Uterus (tissue), 4 donors: Measurements from ENCODE around the gene PHF12. TPM values are rescaled to one million over a fixed set of nuclear protein-coding genes. Genes with fewer than 3 reads are reported as not detected.

Experiments used
- DNase-seq, 2 donors: peaks; one replicate each; pipeline ENCODE4 v3.0.0-alpha.2; 2019 to 2020
- H3K27ac ChIP-seq, 2 donors: fragments of 200-600 bp; sonication (generic); 1 replicate in 1 of 2; 2 replicates in 1 of 2; pipeline ENCODE4 v1.5.1; 2016 to 2018
- H3K27me3 ChIP-seq, 2 donors: fragments of 200-600 bp; sonication (generic); one replicate each; pipeline ENCODE4 v1.5.1; 2018 to 2019; ENCODE audit warnings: control low read depth in 1 of 2
- H3K36me3 ChIP-seq, 2 donors: fragments of 200-600 bp; sonication (generic); one replicate each; pipeline ENCODE4 v1.5.1; 2019; ENCODE audit warnings: control low read depth in 1 of 2
- H3K4me1 ChIP-seq, 2 donors: fragments of 200-600 bp; sonication (generic); one replicate each; pipeline ENCODE4 v1.5.1; 2018 to 2019; ENCODE audit warnings: control low read depth in 1 of 2
- H3K4me3 ChIP-seq, 2 donors: fragments of 200-600 bp; sonication (generic); 1 replicate in 1 of 2; 2 replicates in 1 of 2; pipeline ENCODE4 v1.5.1; 2018 to 2019; ENCODE audit warnings: mild to moderate bottlenecking in 1 of 2
- H3K9me3 ChIP-seq, 2 donors: fragments of 200-600 bp; sonication (generic); one replicate each; pipeline ENCODE4 v1.5.1; 2019; ENCODE audit warnings: control low read depth in 1 of 2
- POLR2A ChIP-seq, 2 donors: fragments of 450-650 bp; IDR thresholded peaks; one replicate each; pipeline ENCODE4 v1.6.1; 2016; ENCODE audit warnings: antibody characterized with exemption in 2 of 2, mild to moderate bottlenecking in 1 of 2, moderate library complexity in 1 of 2
- intact Hi-C: fragments of 100-400 bp; cut with DNase I; formaldehyde crosslinking; loops from one replicate; pipeline ENCODE4 v1.15.1; 2023; ENCODE audit warnings: low total_unique reads
- total RNA-seq, 4 donors: library from RNA; depleted of rRNA in 3 of 4; stranded (reverse); fragments of >200 nt in 3 of 4; gene quantifications; one replicate each; pipeline versions ENCODE4 v1.1.0 to v1.2.4, GENCODE V29; 2014 to 2023
- TF ChIP-seq, protein P1 (sequence below), 4 experiments: fragments of 200-600 bp in 2 of 4; fragments of 450-650 bp in 2 of 4; sonication (generic) in 2 of 4; IDR thresholded peaks; one replicate each; pipeline ENCODE4 v1.5.1; 2016 to 2019; ENCODE audit warnings: antibody characterized with exemption in 4 of 4, mild to moderate bottlenecking in 2 of 4, moderate library complexity in 1 of 4
- donor health status: DM: yes; HTN: yes; CAD: no.

Gene PHF12
- total RNA-seq, 4 donors from 2014 or later = 22.1 to 78.4 (median 55.2) TPM

DNA sequence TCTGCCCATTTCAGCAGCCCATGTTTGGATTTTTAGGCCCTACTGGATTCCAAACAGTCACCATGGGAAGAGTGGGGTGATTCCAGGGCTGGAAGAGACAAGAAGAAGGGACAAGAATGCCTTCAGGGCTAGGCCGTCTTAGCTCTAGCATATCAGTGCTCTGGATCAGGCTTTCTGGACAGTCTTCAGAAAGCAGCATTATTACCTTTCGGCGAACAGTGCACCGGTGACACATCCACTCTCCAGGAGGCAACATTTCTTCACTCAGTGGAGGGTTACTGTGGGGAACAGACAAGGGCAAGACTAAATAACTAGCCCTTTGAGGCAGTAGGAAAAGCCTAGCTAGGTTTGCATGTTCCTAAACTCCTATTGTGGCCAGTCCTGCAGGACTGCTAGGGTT is 24.5 kb downstream of the PHF12 start:
- Histone ChIP-seq H3K27me3 (no peaks in the 10 kb centered on the region), H3K27ac (peak overlapping the region in 1 of 2 donors; percentile 35), H3K4me3 (no peak overlapping the region), H3K9me3 (no peaks in the 10 kb centered on the region), H3K36me3 (no peaks in the 10 kb centered on the region), H3K4me1 (no peaks in the 10 kb centered on the region)
- no peak for DNase-seq
- TF ChIP-seq POLR2A (IDR thresholded peaks at IDR 0.05) = no peak
- TF ChIP-seq, protein P1, sequence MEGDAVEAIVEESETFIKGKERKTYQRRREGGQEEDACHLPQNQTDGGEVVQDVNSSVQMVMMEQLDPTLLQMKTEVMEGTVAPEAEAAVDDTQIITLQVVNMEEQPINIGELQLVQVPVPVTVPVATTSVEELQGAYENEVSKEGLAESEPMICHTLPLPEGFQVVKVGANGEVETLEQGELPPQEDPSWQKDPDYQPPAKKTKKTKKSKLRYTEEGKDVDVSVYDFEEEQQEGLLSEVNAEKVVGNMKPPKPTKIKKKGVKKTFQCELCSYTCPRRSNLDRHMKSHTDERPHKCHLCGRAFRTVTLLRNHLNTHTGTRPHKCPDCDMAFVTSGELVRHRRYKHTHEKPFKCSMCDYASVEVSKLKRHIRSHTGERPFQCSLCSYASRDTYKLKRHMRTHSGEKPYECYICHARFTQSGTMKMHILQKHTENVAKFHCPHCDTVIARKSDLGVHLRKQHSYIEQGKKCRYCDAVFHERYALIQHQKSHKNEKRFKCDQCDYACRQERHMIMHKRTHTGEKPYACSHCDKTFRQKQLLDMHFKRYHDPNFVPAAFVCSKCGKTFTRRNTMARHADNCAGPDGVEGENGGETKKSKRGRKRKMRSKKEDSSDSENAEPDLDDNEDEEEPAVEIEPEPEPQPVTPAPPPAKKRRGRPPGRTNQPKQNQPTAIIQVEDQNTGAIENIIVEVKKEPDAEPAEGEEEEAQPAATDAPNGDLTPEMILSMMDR (IDR thresholded peaks at IDR 0.05) = no peak
- intact Hi-C loops = no loop called here

DNA sequence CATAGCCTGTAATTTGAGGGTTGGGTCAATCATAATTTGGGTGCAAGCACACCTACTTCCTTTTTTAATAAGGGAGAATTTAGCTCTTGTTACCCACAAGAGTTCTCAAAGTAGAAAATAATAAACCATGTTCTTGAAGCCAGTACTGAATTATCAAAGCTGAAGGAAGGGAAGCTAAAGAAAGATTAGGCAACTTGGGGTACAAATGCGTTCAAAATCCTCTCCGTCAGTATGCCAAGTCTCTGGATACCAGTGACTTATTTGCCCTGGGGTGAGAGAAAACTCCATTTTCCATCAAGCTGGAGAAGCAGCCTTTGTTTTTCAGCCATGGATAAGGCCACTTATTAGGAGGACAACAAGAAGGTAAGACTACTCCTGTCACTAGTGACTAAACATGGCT is 25.0 kb downstream of the PHF12 start:
- no peak for DNase-seq
- intact Hi-C loops = no loop called here
- peak overlapping the region in 1 of 2 donors; percentile 35 for H3K27ac ChIP-seq

GRCh38 chr17:28925912-28926365 is 25.4 kb downstream of the PHF12 start:
- Histone ChIP-seq H3K27ac (peak overlapping the region; percentile 16 to 39), H3K4me1 (no peaks in the 10 kb centered on the region), H3K4me3 (no peak overlapping the region), H3K27me3 (no peaks in the 10 kb centered on the region), H3K36me3 (no peaks in the 10 kb centered on the region), H3K9me3 (no peaks in the 10 kb centered on the region)
- TF ChIP-seq, protein P1 (IDR thresholded peaks at IDR 0.05) = no peak
- no peak for TF ChIP-seq POLR2A (IDR thresholded peaks at IDR 0.05)
- intact Hi-C loops = no loop called here
- DNase-seq = no peak

More for the DNA sequence above, 25.0 kb downstream of the PHF12 start:
- H3K4me3 ChIP-seq = no peak overlapping the region
- no peaks in the 10 kb centered on the region for H3K36me3 ChIP-seq
- no peaks in the 10 kb centered on the region for H3K27me3 ChIP-seq
- no peak for TF ChIP-seq POLR2A (IDR thresholded peaks at IDR 0.05)
- TF ChIP-seq, protein P1 (IDR thresholded peaks at IDR 0.05) = no peak
- H3K9me3 ChIP-seq = no peaks in the 10 kb centered on the region
- no peaks in the 10 kb centered on the region for H3K4me1 ChIP-seq

DNA sequence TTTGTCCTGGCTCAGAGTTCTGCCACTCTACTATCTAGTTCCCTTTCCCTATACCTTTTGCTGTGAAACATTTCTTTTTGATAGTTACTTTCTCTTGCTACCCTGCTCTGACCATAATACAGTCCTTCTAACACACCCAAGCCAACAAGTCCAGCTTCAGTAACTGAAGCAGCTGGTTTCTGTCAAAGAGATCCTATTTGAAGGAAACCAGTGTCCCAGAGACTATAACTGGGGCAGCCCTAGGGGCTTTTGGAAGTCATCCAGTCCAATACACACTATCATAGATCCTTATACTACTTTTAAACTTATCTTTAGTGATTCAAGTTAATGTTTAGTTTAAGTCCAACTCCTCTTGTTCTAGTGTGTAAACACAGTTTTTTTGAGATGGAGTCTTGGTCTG is 31.1 kb downstream of the PHF12 start:
- intact Hi-C loops = no loop called here
- Histone ChIP-seq H3K36me3 (no peaks in the 10 kb centered on the region), H3K4me3 (no peak overlapping the region), H3K9me3 (no peaks in the 10 kb centered on the region), H3K27ac (no peak overlapping the region), H3K4me1 (no peaks in the 10 kb centered on the region), H3K27me3 (no peaks in the 10 kb centered on the region)
- no peak for DNase-seq
- TF ChIP-seq, protein P1 (IDR thresholded peaks at IDR 0.05) = no peak
- TF ChIP-seq POLR2A (IDR thresholded peaks at IDR 0.05) = no peak

- DNase-seq = no peak
- intact Hi-C loops = no loop called here
Measured at GRCh38 chr17:28918295-28918694, 33.0 kb downstream of the PHF12 start.

More at GRCh38 chr17:28918295-28918694, 33.0 kb downstream of the PHF12 start:
- TF ChIP-seq, protein P1 (IDR thresholded peaks at IDR 0.05) = no peak
- no peak for TF ChIP-seq POLR2A (IDR thresholded peaks at IDR 0.05)
- H3K27me3 ChIP-seq = no peaks in the 10 kb centered on the region
- H3K36me3 ChIP-seq = no peaks in the 10 kb centered on the region
- H3K4me1 ChIP-seq = no peaks in the 10 kb centered on the region
- no peak overlapping the region for H3K4me3 ChIP-seq
- H3K27ac ChIP-seq = no peak overlapping the region
- no peaks in the 10 kb centered on the region for H3K9me3 ChIP-seq
